GM21529 (cell line): Measurements from ENCODE around the gene MKLN1.
"Not testable (repeated sequence)": the region's sequence is repeated elsewhere in the genome, so short reads cannot be mapped to it uniquely, and the experiment has no call there.

Experiments used
- ATAC-seq: cut with Tn5 transposase; IDR thresholded peaks from one replicate; pipeline ENCODE4 v1.9.1; 2021; ENCODE audit not compliant: unreplicated experiment

Gene MKLN1

DNA sequence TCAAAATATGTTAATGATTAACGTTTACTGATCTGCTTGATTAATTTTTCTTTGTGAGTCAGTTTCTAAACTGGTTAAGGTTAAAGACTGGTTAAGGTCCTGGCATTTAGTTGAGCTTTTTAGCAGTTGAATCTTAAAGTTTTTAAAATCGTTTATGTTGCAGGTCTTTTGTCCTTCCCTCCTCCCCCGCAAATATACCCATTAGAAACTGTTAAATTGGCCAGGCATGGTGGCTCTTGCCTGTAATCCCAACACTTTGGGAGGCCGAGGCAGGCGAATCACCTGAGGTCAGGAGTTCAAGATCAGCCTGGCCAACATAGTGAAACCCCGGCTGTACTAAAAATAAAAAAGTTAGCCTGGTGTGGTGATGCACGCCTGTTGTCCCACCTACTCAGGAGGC is 127.9 kb downstream of the MKLN1 start:
- ATAC-seq = no peak

GRCh38 chr7:131456338-131456737 is 128.7 kb downstream of the MKLN1 start:
- ATAC-seq = no peak

DNA sequence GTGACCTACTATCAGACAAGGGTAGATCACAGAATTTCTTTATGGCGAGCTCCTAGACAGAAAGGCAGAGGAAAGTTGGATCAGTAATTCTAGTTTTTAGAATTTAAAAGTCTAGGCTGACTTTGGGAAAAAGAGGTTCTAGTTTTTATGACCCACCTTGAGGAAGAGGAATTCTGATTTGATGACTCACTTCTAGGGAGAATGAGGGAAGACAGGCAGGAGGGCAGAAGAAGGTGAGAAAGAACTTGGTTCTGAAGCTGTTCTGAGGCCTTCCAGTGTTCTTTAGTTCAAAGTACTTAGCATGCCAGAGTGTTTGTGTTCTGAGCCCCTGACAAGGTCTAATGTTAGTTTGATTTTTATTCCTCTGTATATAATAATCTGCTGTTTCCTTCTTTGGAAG is 131.6 kb downstream of the MKLN1 start:
- no peak for ATAC-seq

- ATAC-seq = no peak
These were observed 134.4 kb downstream of the MKLN1 start for GRCh38 chr7:131462059-131462458.

GRCh38 chr7:131462715-131463114 is 135.0 kb downstream of the MKLN1 start:
- ATAC-seq = not testable (repeated sequence)

DNA sequence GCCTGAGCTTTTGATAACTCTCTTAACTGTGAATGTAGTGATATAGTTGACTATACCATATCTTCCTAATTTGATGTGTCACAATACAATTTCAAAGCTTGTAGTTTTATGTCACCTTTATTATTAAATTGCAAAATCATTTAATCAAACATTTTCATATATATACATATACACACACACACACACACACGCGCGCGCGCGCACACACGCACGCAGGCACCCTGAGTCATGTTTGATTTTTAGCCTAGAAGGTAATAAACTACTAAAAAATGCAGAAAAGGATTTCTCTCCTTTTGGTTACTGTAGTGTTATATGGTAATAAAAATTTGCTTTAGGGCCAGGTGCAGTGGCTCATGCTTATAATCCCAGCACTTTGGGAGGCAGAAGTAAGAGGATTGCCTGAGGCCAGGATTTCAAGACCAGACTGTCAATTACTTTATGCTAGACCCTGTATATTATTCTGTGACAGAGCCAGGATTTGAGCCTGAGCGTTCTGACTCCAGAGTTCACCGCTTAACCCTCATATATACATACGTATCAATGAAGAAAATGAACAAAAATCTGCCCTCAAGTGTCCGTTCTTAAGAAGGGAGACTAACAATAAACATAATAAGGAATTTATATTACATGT is 139.2 kb downstream of the MKLN1 start:
- no peak for ATAC-seq

- no peak for ATAC-seq
These were observed 140.1 kb downstream of the MKLN1 start for GRCh38 chr7:131467788-131468187.

GRCh38 chr7:131471250-131472004 is 143.8 kb downstream of the MKLN1 start:
- ATAC-seq = no peak

- ATAC-seq = no peak
These were observed 149.1 kb downstream of the MKLN1 start for GRCh38 chr7:131476740-131477139.

DNA sequence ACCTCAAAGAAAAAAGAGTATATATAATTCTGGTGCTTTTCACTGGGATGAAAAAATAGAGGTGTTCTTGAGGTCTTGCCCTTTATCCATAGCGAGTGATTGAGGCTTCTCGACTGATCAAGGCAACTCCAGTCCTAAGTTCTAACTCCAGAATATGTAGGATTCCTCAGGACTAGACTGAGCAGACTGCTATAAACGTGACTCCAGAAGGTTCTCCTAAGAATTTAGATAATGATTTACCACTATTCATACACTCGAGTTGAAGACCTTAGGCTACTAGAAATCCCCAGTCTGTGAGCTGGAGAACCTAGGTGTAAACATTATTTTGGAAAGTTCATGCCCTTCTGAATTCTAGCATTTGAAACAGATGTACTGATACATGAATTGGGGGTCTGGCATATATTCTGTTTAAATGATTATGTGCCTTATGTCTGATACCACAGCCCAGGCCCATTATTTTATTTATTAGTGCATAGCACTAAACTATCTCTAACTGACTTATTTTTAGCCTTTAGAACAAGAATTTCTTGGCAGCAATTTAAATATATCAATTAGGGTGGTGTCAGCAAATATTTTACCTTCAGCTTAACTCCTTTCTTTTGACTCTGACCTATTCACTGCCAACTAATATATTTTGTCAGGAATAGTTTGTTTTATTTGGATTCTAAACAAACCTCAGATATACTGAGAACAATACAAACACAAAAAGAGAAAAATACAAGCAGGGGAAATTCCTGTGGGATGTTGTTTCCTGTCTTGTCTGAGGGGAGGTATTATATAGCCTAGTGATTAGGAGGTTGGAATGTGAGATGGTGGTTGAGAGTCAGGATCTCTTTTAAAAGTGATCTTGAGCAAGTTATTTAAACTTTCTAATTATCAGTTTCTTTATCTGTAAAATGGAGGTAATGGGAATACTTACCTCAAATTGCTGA is 153.0 kb downstream of the MKLN1 start:
- ATAC-seq = no peak

GRCh38 chr7:131482800-131483199 is 155.1 kb downstream of the MKLN1 start:
- ATAC-seq = peak; percentile 66

DNA sequence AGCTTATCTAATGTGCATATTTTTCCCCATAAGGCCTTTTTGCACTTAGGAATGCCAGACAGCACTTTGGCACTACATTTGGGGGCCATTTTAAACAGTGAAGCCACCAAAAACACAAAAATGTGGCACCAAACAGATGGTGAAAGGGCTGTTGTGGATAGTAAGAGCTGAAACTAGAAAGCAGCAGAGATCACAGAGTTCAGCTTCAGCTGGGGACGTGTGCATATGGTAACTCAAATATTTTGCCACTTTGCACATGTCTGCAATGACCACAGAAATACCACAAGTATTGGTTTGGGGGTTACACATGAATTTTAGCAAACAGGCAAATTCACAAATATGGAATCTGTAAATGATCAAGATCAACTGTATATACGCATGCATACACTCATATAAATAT is 155.9 kb downstream of the MKLN1 start:
- no peak for ATAC-seq

DNA sequence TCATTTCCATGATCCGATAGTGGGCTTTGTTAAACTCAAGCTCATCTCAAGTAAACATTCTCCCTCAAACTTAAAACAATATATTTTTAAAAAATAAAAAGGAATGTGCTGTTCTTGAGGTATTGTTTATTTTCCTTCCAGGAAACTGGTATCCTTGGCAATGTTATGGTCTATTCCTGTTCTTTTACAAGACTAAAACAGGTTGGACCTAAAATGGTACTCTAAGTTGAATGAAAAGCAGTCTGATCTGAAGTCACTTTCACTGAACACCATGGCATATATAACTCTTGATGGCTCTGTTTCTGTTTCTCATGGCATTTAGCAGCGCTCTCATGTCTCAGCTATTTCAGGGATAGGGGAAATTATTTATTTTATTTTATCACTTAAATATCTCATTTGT is 158.7 kb downstream of the MKLN1 start:
- no peak for ATAC-seq

GRCh38 chr7:131487217-131487616 is 159.5 kb downstream of the MKLN1 start:
- ATAC-seq = no peak

GRCh38 chr7:131488361-131488760 is 160.7 kb downstream of the MKLN1 start:
- ATAC-seq = no peak

DNA sequence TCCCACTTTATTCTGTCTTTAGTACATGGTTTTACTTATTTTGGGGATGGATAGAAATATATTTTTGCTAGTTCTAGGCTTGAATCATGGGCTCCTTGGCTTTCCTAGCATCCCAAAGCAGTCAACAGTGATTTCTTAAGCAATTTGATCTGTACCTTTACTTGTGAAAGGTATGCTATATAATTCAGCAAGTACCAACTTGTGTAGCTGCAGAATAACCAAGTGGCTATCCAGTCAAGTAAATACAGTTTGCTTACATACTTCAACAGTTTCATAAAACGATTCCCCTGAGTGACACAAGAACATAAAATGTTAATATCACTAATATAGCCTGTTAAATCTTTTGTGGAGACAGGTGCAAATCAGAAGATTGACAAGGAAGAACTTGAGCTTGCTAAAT is 161.5 kb downstream of the MKLN1 start:
- no peak for ATAC-seq

GRCh38 chr7:131489881-131490280 is 162.2 kb downstream of the MKLN1 start:
- no peak for ATAC-seq

- ATAC-seq = no peak
These were observed 165.4 kb downstream of the MKLN1 start for GRCh38 chr7:131493081-131493480.

DNA sequence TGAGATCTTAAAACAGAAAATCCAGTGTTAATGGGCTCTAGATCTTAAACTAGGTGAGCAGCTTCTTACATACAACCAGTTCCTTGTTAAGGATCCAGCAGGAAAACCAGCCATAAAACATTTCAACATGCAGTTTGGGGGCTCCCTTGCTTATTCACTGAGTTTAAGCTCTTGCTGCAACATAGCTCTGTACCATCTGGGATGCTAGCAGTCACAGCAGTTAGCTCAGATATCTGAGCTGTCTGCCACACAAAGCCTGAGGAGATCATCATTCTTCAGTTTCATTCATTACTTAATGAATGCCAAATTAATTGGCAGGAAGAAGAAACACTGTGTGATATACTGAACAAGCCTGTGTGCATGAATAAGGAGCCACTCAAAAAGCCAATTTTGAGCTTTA is 165.9 kb downstream of the MKLN1 start:
- no peak for ATAC-seq

DNA sequence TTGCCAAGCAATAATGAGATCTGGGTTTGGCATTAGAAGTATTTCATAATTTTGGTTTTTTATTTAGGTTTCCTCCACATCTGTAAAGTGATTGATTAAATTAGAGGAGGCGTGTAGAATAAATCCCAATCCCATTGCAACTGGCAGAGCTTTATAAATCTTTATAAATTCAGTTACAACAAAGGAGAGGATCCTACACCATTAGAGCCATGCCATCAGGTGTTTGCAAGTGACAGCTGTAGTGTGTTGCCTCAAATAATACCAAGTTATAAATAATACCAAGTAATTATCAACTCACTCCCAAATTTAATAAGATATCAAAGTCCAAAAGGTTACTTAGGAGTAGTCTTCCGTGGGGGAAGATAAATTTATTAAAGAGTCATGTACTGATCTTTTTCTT is 166.5 kb downstream of the MKLN1 start:
- ATAC-seq = no peak

DNA sequence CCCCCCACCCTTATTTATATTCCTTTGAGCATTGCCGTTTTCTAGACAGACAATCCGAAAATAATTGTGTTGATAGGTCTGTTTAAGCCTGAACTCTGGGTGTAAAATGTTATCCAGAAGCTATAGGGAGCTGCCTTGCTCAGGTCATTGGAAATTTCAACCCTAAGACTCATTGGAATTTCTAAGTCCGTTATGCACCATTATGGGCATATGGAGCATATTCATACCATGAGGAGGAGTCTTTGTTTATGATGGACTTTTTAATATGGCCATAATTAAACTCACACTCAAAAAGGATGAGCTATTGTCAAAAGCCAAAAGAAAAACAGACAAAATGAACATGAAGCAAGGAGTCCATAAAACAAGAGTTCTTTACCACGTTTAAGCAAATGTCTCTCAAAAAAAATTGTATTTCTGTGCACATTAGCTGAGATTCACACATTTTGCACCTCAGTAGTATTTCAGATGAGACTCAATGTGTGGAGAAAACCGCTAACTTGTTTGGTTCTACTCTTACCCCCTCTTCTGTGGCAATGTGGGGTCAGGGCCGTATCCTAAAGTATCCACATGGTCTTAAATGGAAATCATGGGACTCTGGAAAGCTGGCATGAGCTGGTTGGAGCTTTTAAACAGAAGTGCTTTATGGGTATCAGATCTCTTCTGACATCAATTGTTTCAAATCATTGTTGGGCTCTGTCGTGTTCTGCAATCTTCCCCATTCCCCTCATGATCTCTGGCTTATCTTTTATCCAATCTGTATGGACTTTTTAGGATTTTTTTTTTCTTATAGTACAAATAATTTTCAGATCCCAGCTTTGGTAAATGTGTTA is 168.2 kb downstream of the MKLN1 start:
- ATAC-seq = no peak
